ENCODE measurements around the gene UBE2L3. TPM values are rescaled to one million over a fixed set of nuclear protein-coding genes. Genes with fewer than 3 reads are reported as not detected.

Gene UBE2L3
- polyA plus RNA-seq, 2 of the 4 experiments (the other 2 are of a cell fraction) = 54.9 to 55.6 TPM

DNA sequence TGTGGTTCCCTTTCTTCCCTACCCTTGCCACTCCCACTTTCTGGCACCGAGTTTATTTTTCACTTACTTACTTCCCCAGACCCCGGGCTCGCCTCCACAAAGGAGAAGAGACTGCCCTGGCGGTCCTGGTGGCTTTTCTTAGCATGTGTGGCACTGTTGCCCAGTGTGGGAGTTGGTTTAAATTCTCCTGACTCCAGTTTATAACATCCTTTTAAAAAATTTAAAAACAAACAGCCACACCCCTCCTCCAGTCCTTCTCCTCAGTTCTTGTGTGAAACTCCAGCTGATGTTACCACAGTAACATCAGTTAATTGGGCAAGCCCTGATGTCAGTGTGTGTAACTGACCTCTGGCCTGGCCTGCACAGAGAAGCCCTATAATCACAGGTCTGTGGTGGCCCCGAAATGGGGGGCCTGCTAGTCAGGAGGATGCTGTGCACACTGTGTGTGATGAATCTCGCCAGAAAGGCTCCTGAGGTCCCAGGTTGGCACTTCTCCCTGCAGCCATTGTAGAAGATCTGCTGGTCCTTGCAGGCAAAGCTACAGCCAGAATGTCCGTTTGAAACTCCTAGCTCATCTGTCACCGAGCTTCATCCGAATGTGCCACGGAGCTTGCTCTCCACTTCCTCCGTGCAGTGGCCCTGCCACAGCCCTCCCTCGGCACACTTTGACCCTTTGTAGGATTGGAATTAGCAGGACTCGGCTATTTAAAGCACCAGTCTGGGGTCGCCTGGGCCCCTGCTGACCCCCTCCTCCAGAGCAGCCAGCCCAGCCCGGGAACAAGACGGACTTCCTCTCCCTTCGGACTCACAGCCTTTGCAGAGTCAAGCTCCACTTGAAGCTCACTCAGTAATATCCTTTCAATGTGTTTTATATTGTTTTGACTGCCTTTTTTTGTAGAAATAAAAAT, 54.8 kb downstream of the UBE2L3 start (continued):
- TF ChIP-seq TP53 (CRISPR knock-in tag; IDR thresholded peaks at IDR 0.05) (no peak), KDM1A (IDR thresholded peaks at IDR 0.05; ENCODE audit: low read depth) (no peak)

DNA sequence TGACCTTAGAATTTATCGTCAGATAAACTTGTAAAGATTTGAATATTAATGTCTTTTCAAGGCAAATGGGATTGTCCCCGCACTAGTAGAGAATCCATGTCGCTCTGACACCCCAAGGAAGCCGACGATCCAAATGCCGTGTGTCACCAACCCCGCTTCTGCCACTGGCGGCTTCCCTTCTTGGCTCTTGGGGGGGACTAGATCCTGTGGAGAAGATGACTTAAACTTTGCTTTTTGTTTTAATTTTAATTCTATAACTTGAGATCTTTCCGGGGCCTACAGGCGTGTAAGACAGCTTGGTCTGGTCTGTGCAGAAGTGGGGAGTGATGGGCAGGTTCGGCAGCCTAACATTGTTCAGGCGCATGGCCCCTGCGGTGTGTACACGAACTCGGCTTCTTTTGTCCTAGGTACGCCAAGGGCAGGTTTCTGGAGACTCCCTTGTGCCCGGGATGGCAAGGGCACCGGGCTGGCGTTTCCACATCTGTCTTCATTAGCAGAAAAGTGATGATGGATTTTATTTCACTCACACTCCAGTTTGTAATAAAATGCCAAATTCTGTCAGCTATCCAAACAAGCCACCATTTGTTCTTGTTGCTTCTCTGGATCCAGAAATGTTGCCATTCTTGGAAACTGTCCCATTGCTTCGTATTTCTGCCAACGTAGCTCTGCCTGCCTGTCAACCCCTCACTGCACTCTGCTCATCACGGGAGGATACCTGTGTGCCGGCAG, 55.6 kb downstream of the UBE2L3 start:
- TF ChIP-seq RFX5 (IDR thresholded peaks at IDR 0.05) = no peak
- TF ChIP-seq RARB (CRISPR knock-in tag; IDR thresholded peaks at IDR 0.05) = no peak
- no peak for TF ChIP-seq FOSL2 (IDR thresholded peaks at IDR 0.05)
- no peak for TF ChIP-seq FOSL2 (CRISPR knock-in tag; IDR thresholded peaks at IDR 0.05)
- TF ChIP-seq SREBF2 (IDR thresholded peaks at IDR 0.05) = no peak
- TF ChIP-seq ZFP36 (IDR thresholded peaks at IDR 0.05; ENCODE audit: borderline replicate concordance, partially characterized antibody) = no peak
- TF ChIP-seq KDM5A (IDR thresholded peaks at IDR 0.05) = no peak
- TF ChIP-seq PHF8 (IDR thresholded peaks at IDR 0.05; ENCODE audit: borderline replicate concordance, low read depth) = no peak
- TF ChIP-seq JUN (IDR thresholded peaks at IDR 0.05) = no peak
- TF ChIP-seq EHMT2 (IDR thresholded peaks at IDR 0.05; ENCODE audit: low read depth) = no peak
- no peak for TF ChIP-seq BHLHE40 (IDR thresholded peaks at IDR 0.05; ENCODE audit: low read depth, low read length)
- no peak for TF ChIP-seq RNF2 (IDR thresholded peaks at IDR 0.05; ENCODE audit: borderline replicate concordance, low read depth)
- TF ChIP-seq CEBPB (IDR thresholded peaks at IDR 0.05) = no peak
- TF ChIP-seq HOXB5 (CRISPR knock-in tag; IDR thresholded peaks at IDR 0.05) = no peak
- TF ChIP-seq ZC3H11A (IDR thresholded peaks at IDR 0.05) = no peak
- TF ChIP-seq ZNF302 (CRISPR knock-in tag; IDR thresholded peaks at IDR 0.05) = no peak
- no peak for TF ChIP-seq TP53 (CRISPR knock-in tag; IDR thresholded peaks at IDR 0.05)
- no peak for TF ChIP-seq NFE2L2 (conservative IDR thresholded peaks at IDR 0.05; ENCODE audit: low read length)
- TF ChIP-seq MAZ (IDR thresholded peaks at IDR 0.05; ENCODE audit: borderline replicate concordance, low read depth, low read length) = no peak
- no peak for DNase-seq (ENCODE audit: low read depth in 1 of 2, low spot score in 1 of 2)
- Histone ChIP-seq H3K27ac (no peak overlapping the region), H3K9me3 (no peaks in the 10 kb centered on the region), H3K4me2 (no peak overlapping the region), H3K4me1 (peaks cover 12% of the 10 kb centered on the region; the same call in 1 of the 3 replicates), H3K4me3 (no peak overlapping the region)
- FAIRE-seq = no peak
- CTCF ChIA-PET = interaction anchor here (0.6 to 2.8 kb wide), 7 partner anchors 10 to 56 kb away, joined by 3 to 11 read pairs (median 3); partner anchors contain the start of gene SDF2L1
- POLR2A ChIA-PET = interaction anchor here (1.1 kb wide), 1 partner anchor 19 kb away, joined by 4 read pairs; the partner anchor contains the start of gene SDF2L1
- WGBS (ENCODE audit: missing lambda C conversion rate) = 86% methylated on average over 21 of the region's 23 CpGs
- ATAC-seq = no peak

DNA sequence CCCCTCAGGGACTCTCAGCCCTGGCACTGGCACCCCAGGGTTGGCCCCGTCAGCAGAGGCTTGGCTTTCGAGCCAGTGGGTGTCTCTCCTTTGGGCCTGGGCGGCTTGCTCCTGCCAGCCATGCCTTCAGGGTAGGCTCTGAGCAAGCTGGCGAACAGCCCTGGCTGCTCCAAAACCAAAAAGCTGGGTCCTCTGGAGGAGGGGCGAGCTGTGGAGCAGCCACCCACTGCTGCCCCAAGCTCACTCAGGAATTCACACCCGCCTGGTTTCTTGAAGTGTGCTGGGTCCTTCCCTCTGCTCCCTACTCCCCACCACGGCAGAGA, 56.1 kb downstream of the UBE2L3 start:
- CTCF ChIA-PET = interaction anchor here (0.6 to 2.8 kb wide), 5 partner anchors 10 to 57 kb away, joined by 3 to 11 read pairs (median 3); partner anchors contain the start of gene SDF2L1
- 76% methylated on average over 6 of the region's 7 CpGs for WGBS (ENCODE audit: missing lambda C conversion rate)
- no peak for FAIRE-seq
- no peaks in the 10 kb centered on the region for H3K9me3 ChIP-seq
- peak in 1 of 2 experiments; percentile 3; a peak in 2 of 6 replicates for ATAC-seq
- H3K4me3 ChIP-seq = no peak overlapping the region
- H3K27ac ChIP-seq = no peak overlapping the region
- no peak for DNase-seq (ENCODE audit: low read depth in 1 of 2, low spot score in 1 of 2)
- H3K4me2 ChIP-seq = no peak overlapping the region
- POLR2A ChIA-PET = interaction anchor here (1.1 kb wide), 1 partner anchor 19 kb away, joined by 4 read pairs; the partner anchor contains the start of gene SDF2L1
- H3K4me1 ChIP-seq = peaks cover 18% of the 10 kb centered on the region; the same call in 1 of the 3 replicates
- TF ChIP-seq EHMT2 (IDR thresholded peaks at IDR 0.05; ENCODE audit: low read depth) (no peak), CHD2 (IDR thresholded peaks at IDR 0.05; ENCODE audit: low read length, partially characterized antibody) (no peak), ZC3H11A (IDR thresholded peaks at IDR 0.05) (no peak), ESRRA (IDR thresholded peaks at IDR 0.05; ENCODE audit: borderline replicate concordance, low read length) (no peak), MAZ (IDR thresholded peaks at IDR 0.05; ENCODE audit: borderline replicate concordance, low read depth, low read length) (no peak), CEBPB (IDR thresholded peaks at IDR 0.05) (no peak), HOXB13 (CRISPR knock-in tag; IDR thresholded peaks at IDR 0.05; ENCODE audit: low read depth) (no peak)
- TF ChIP-seq, protein P1, sequence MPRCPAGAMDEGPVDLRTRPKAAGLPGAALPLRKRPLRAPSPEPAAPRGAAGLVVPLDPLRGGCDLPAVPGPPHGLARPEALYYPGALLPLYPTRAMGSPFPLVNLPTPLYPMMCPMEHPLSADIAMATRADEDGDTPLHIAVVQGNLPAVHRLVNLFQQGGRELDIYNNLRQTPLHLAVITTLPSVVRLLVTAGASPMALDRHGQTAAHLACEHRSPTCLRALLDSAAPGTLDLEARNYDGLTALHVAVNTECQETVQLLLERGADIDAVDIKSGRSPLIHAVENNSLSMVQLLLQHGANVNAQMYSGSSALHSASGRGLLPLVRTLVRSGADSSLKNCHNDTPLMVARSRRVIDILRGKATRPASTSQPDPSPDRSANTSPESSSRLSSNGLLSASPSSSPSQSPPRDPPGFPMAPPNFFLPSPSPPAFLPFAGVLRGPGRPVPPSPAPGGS (IDR thresholded peaks at IDR 0.05) = no peak

All from A549 (cell line).